ENCODE data around the gene TUBA1A. TPM values are rescaled to one million over a fixed set of nuclear protein-coding genes. Genes with fewer than 3 reads are reported as not detected.
"Not testable (repeated sequence)": the region's sequence is repeated elsewhere in the genome, so short reads cannot be mapped to it uniquely, and the experiment has no call there.

The TUBA1A gene
- total RNA-seq, 1 donor, result 834 TPM

DNA sequence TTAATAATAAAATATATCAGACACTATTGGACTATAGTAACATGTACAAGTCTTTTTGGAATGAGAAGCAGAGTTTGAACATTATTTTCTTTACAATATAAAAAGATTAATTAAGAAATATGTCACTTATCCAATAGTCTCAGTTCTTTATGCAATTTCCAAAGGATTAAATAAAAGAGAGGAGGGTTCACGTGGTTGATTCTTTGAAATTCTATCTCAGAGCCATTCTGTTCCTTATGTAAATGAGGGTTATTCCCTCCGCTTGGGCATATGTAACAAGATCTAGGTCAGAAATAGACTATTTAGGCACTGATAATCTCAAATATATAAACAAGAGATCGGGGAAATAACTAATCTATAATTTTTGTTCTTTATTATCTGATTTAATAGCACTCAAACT lies 2.1 kb upstream of the TUBA1A start:
- TF ChIP-seq CTCF (IDR thresholded peaks at IDR 0.05; ENCODE audit: insufficient read depth, low read depth, low read length), result no peak
- DNase-seq (ENCODE audit: low read depth), result no peak
- H3K4me3 ChIP-seq (ENCODE audit: low read depth, low read length), result no peak overlapping the region

- DNase-seq (ENCODE audit: low read depth), result no peak
- no peak for TF ChIP-seq CTCF (IDR thresholded peaks at IDR 0.05; ENCODE audit: insufficient read depth, low read depth, low read length)
- H3K4me3 ChIP-seq (ENCODE audit: low read depth, low read length), result no peak overlapping the region
Measured at GRCh38 chr12:49189731-49190716, 1.1 kb upstream of the TUBA1A start.

DNA sequence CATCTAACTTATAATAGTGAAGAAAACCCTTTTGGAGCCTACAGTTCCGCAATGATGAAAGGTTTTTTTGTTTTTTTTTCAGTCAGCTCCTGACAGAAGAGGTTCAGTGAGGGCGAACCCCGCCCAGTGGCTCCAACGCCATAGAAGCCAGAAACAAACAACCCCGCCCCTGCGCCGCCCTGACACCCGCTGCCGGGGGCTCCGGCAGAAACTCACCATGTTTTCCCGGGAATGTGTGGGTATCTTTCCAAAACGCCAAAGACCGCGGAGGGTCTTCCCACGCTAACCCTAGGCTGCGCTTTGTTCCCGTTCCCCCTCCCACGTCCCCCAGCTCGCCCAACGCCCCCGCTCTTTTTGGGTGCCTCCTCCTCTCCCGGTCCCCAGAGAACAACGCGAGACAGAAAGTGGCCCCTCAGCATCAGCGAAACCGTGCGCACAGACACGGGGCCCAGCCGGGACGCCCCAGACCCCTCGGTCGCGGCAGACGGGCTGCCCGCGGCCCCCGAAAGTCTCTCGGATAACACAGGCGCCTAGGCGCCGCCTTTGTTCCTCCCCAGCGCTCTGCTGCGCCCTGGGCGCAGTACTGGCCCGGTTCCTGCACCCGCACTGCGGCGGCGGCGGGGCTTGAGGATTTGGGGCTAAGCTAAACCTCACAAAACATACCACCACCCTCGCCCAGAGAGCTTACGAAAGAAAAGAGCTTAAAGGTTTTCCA lies 522 bp downstream of the TUBA1A start:
- peak; percentile 77 for DNase-seq (ENCODE audit: low read depth)
- H3K4me3 ChIP-seq (ENCODE audit: low read depth, low read length), result peak overlapping the region; percentile 94
- TF ChIP-seq CTCF (IDR thresholded peaks at IDR 0.05; ENCODE audit: insufficient read depth, low read depth, low read length), result no peak

DNA sequence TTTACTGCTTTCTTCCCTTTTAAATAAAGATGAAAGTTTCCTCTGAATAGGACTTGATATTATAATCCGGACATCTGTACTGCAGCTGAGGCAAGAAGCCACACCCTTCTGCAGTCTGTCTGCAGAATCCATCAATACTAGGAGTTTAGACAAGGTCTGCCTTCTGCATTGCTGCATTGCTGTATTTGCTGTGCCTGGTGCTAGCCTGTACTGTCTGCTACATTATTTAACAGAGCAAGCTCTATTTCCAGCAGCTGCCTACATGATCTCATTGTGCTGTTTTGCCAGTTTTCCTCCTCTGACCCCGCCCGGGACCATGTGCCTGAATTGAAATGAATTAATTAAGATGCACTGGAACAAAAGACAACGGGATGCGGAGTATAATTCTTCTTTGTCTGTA lies 1.7 kb downstream of the TUBA1A start:
- peak overlapping the region; percentile 94 for H3K4me3 ChIP-seq (ENCODE audit: low read depth, low read length)
- DNase-seq (ENCODE audit: low read depth), result peak; percentile 41
- no peak for TF ChIP-seq CTCF (IDR thresholded peaks at IDR 0.05; ENCODE audit: insufficient read depth, low read depth, low read length)

GRCh38 chr12:49186307-49186706 lies 2.6 kb downstream of the TUBA1A start:
- H3K4me3 ChIP-seq (ENCODE audit: low read depth, low read length); DNase-seq (ENCODE audit: low read depth): not testable (repeated sequence)

DNA sequence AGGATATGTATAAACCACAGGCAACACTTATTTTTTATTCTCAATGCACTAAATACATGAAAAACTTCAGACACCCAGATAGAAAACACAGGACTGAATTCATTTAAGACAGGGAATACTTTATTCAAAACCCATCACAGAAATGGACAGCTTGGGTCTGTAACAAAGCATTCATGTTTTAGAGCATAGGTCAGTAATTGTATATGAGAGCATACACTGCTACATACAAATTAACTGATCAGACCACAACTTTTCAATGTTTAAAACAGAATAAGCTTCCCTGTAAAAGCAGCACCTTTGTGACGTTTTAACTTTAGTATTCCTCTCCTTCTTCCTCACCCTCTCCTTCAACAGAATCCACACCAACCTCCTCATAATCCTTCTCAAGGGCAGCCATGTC lies 4.2 kb downstream of the TUBA1A start:
- H3K4me3 ChIP-seq (ENCODE audit: low read depth, low read length); DNase-seq (ENCODE audit: low read depth): not testable (repeated sequence)

GRCh38 chr12:49183214-49183950 lies 5.5 kb downstream of the TUBA1A start:
- H3K4me3 ChIP-seq (ENCODE audit: low read depth, low read length); DNase-seq (ENCODE audit: low read depth): not testable (repeated sequence)

DNA sequence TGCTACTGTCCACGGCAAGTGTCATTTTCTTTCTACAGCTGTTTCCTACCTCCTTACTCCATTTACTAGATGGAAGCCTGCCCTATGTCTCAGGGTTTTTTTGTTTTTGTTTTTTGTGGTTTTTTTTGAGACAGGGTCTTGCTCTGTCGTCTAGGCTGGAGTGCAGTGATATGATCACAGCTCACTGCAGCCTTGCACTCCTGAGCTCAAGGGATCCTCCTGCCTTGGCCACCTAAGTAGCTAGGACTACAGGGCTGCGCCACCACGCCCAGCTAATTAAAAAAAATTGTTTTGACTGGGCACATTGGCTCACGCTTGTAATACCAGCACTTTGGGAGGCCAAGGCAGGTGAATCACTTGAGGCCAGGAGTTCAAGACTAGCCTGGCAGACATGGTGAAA lies 14.7 kb downstream of the TUBA1A start:
- DNase-seq (ENCODE audit: low read depth), result no peak
- no peak for TF ChIP-seq CTCF (IDR thresholded peaks at IDR 0.05; ENCODE audit: insufficient read depth, low read depth, low read length)
- H3K4me3 ChIP-seq (ENCODE audit: low read depth, low read length), result no peak overlapping the region

All from fibroblast of villous mesenchyme (primary cell).